GM19023 (cell line): ENCODE data around the gene KBTBD13.
"Not testable (repeated sequence)": the region's sequence is repeated elsewhere in the genome, so short reads cannot be mapped to it uniquely, and the experiment has no call there.

Experiments used
- ATAC-seq: cut with Tn5 transposase; IDR thresholded peaks from one replicate; pipeline ENCODE4 v1.9.1; 2021; ENCODE audit warnings: mild to moderate bottlenecking, moderate library complexity; ENCODE audit not compliant: unreplicated experiment

Gene KBTBD13

DNA sequence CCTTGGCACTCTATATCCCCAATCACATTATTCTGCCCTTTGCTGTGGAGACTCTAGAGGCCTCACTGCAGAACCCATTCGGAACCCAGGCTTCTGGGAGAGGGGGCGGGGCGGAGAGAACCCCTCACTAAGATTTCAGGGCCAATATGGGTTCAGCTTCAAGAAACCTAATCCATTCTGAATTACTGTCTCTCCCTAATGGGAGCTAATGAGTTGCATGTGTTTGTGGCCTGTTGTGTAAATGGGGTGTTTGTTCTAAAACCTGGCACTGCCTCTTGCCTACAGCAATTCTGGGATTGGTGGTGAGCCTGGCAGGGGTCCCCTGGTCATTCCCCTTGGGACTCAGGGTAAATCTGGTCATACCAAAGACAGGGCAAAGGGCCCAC, 8.2 kb upstream of the KBTBD13 start:
- ATAC-seq: no peak

DNA sequence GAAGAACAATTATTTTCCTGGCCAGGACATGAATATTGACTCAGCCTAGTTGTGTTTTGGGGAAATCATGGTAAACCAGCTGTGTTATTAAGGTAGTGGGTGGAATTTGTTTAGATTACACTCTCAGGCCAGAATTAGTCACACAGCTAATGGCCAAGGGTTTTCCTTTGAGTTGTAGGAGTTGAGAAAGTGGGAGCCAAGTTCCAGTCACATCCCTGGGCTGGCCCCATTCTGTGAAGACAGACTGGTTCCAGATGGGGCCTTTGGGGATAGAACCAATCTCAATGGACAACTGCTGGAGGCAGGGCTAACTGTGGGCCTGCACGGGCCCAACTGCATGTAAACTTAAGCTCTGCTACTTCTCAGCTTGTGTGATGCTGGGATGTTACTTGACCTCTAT, 7.4 kb upstream of the KBTBD13 start:
- no peak for ATAC-seq

DNA sequence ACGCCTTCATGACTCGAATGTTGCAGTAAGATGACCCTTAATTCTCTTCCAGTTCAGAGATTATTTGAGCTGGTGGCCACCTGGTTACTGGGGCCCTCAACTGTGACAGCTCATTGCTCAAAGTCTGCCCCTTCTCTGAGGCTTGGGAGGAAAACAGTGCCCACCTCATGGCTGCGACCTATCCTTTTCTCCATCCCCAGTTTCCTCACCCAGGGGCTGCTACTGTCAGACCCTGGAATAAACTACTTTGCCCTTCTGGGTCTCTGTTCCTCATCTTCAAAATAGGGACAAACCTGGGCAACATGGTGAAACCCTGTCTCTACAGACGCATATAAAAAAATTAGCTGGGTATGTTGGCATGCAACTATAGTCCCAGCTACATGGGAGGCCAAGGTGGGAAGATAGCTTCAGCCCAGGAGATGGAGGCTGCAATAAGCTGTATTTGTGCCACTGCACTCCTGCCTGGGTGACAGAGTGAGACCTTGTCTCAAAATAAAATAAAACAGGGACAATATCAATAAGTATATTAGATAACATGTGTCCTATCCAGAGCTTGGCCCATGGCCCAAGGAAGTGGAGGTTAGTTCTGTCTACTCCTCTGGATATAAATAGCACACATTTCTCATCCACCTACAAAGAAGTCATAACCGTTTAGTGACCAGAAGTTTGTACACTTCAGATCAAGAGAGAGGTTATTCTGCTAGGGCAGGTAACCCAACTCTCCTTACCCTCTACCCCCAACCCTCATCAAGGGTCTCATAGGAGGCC, 6.6 kb upstream of the KBTBD13 start:
- no peak for ATAC-seq

DNA sequence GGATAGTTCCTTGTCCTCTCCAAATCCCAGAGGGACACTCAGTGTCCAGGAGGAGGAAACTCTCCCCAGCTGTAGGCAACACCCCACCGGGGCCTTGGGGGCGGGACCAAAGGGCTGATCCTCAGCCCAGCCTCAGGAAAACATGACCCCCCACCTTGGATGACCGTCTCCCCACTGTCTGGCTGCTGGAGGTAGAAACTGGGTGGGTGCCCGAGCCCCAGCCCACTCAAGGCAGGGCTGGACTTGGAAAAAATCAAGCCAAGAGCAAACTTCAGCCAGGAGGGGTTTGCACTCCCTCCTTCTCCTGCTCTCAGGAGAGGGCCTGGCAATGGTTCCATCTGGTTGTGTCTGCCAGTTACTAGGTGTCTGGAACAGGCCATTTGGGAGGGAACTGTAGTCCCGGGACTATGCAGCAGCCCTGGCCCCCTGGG, 5.2 kb upstream of the KBTBD13 start:
- no peak for ATAC-seq

DNA sequence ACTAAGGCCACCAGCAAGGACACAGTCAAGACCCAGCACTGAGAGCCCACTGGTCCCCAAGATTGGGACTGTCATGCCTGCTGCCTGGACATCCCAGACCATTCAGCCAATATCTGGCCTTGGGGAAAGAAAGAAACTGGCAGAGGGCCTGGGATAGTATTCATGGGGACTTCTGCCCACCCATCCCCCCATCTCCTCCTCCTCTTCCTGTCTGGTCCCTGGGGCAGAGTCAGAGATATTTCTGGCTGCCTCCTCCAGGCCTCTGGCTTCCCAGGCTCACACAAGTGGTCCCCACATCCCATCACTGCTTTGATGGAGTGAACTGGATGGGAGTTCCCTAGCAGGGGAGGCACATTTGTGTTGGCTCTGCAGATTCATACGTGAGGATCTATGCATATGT, 4.5 kb upstream of the KBTBD13 start:
- no peak for ATAC-seq

DNA sequence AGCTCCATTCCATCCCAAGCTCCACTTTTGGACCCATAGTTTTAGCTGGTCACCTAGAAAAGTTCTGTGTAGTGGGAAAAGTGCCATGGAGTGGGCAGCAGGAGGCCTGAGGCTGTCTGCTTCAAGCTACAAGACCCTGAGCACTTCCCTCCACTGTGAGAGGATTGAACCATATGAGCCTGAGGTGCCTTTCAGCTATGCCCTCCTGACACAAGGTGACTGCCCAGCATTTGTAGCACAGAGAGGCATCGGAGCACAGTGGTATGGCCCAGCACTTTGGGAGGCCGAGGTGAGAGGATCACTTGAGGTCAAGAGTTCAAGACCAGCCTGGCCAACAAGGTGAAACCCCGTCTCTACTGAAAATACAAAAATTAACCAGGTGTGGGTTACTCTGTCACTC, 3.9 kb upstream of the KBTBD13 start:
- no peak for ATAC-seq

DNA sequence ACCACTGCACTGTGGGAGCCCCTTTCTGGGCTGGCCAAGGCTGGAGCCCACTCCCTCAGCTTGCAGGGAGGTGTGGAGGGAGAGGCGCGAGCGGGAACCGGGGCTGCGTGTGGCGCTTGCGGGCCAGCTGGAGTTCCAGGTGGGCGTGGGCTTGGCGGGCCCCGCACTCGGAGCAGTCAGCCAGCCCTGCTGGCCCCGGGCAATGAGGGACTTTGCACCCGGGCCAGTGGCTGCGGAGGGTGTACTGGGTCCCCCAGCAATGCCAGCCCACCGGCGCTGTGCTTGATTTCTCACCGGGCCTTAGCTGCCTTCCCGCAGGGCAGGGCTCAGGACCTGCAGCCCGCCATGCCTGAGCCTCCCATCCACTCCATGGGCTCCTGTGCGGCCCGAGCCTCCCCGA, 1.6 kb upstream of the KBTBD13 start:
- ATAC-seq: not testable (repeated sequence)

DNA sequence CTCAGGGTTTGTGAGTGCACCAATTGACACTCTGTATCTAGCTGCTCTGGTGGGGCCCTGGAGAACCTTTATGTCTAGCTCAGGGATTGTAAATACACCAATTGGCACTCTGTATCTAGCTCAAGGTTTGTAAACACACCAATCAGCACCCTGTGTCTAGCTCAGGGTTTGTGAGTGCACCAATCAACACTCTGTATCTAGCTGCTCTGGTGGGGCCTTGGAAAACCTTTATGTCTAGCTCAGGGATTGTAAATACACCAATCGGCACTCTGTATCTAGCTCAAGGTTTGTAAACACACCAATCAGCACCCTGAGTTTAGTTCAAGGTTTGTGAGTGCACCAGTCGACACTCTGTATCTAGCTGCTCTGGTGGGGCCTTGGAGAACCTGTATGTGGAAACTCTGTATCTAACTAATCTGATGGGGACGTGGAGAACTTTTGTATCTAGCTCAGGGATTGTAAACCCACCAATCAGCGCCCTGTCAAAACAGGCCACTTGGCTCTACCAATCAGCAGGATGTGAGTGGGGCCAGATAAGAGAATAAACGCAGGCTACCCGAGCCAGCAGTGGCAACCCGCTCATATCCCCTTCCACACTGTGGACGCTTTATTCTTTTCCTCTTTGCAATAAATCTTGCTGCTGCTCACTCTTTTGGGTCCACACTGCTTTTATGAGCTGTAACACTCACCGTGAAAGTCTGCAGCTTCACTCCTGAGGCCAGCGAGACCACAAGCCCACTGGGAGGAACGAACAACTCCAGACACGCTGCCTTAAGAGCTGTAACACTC, 745 bp upstream of the KBTBD13 start:
- ATAC-seq: not testable (repeated sequence)

DNA sequence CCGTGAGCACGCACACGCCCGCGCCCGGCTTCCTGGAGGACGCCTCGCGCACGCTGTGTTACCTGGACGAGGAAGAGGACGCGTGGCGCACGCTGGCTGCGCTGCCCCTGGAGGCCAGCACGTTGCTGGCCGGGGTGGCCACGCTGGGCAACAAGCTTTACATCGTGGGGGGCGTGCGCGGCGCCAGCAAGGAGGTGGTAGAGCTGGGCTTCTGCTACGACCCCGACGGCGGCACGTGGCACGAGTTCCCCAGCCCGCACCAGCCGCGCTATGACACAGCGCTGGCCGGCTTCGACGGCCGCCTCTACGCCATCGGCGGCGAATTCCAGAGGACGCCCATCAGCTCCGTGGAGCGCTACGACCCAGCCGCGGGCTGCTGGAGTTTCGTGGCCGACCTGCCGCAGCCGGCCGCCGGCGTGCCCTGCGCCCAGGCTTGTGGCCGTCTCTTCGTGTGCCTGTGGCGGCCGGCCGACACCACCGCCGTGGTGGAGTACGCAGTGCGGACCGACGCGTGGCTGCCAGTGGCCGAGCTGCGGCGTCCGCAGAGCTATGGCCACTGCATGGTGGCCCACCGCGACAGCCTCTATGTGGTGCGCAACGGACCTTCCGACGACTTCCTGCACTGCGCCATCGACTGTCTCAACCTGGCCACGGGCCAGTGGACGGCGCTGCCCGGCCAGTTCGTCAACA, 890 bp downstream of the KBTBD13 start:
- no peak for ATAC-seq

DNA sequence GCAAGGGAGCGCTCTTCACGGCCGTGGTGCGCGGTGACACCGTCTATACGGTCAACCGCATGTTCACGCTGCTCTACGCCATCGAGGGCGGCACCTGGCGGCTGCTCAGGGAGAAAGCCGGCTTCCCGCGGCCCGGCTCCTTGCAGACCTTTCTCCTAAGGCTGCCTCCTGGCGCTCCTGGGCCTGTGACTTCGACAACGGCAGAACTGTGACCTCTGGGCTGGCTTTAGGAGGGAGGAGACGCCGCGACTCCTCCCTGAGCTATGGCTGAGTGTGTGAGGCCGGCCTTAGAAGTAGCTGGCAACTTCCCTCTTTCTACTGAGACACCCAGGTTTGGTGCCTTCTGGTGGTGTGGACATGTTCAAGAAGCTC, 1.4 kb downstream of the KBTBD13 start:
- no peak for ATAC-seq

DNA sequence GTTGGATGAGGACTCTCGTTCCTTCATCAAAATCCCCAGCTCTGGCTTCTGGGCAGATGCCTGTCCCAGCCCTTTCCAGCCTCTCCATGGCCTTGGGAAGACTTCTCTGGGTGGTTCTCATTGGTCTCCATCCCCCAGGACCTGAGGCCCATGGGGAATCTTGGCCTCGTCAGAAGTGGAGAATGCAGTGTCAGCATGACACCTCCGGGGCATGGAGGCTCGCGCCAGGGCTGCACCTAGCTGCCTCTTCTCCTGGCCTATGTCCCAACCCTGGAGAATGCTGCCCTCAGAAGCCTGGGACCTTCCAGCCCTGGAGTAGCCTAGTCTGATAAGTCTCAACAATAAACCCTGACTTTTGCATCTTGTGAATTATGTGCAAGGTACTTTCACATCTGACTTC, 3.0 kb downstream of the KBTBD13 start:
- ATAC-seq: no peak

DNA sequence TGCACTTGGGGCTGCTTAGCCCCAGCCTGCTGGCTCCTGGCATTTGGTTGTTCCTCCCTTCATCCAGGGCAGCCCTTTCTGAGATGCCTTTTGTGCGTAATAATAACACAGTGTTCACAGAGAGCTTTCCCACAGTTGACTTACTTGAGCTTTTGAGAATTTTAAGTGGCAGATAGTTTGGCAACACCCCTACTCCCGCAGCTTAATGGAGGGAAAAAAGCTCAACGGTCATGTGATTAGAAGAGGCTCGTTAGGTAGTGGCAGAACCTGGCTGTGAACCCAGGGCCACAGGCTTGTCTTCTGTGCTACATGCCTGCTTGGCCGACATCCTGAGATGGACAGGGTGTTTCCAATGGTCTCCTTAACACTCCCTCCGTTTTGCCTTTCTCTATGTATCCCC, 4.7 kb downstream of the KBTBD13 start:
- ATAC-seq: no peak

DNA sequence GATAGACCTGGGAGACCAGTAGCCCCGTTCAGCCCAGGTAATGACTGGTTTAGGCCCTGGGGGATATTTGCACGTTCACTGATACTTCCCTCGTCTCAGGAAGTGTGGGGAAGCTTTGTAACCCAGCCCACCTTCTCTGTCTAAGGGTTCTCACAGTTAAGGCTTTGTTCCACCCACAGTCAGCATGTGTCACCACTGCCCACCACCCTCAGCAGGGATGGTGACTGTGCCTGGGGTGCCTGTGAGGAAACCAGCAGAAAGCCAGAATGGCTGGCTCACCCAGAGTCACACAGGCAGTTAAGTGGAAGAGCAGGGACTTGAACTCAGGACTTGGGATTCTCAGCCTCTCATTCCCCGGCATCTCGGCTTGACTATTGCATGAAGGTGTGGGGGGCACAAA, 5.2 kb downstream of the KBTBD13 start:
- ATAC-seq: no peak

DNA sequence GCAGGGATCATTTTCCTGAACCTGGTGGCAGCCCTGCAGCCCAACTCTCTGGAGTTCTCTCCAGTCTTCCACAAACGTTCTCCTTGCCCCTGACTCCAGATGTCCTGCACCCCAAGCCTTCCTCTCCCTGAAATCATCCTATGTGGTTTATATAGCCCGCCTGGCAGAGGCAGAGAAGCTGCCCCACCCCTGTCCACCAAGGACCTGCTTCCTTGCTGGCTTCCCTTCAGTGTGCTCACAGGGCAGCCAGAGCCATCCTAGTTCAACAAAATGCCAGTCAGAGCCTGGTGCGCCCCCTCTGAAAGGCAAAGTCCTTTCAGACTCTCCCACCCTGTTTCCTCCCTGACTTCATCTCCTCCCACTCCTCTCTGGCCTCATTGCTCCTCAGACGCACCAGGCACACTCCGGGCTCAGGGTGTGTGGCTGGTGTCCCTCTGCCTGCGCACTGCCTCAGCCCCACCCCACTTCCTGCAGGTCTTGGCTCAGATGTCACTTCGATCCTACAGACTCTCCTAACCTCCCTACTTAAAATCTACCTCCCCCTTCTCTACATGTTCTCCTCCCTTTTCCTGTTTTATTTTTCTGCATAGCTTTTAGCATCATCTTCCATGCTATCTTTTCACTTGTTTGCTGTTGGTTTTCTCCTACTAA, 5.9 kb downstream of the KBTBD13 start:
- no peak for ATAC-seq

DNA sequence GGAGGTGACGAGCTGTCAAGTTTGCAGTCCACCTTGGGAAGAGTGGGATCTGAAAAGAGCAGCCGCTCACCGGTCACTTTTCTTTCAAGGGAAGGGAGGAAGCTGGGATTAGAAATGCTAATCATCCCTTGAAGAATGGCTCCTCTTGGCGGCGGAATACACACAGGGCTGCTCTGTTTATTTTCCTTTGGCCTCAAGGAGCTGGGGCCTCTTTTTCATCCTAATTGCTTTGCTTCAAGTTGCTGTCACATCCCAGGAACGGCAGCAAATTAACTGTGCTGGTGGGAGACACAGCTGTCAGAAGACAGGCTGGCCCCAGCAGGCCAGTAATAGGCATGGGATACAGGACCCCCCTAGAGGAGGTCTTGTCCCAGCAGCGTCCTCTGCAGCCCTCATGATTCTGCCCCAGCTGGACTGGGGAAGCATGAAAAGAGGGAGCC, 6.7 kb downstream of the KBTBD13 start:
- no peak for ATAC-seq

DNA sequence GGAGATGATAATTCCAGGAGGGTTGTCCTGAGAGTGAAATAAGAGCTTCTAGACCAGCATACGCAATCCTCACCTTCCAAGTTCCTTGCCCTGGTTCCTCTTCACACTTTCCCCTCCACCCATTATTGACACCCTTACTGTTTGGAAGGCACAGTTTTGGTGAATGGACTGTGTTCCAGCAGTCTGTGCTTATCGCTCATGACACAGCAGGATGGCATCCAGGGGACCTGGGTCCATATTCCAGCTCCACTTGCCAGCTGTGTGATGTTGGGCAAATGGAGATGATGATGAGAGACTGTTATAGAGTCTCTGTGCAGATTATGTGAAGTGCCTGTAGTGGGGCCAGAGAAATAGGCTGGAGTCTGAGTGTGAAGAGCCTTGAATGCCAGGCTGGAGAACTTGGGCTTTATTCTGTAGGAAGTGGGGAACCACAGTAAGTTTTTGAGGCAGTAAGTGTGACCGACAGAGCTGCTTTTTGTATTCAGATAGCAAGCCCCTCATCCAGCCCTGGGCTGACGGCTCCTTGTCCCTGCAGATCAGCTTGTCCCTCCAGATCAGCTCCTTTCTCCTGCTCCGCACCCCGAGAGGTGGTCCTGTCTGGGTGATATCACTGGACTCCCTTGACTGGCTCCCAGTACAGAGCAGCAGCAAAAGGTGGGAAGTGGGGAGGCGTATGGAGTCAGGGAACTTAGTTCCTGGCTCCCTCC, 8.1 kb downstream of the KBTBD13 start:
- ATAC-seq: no peak

DNA sequence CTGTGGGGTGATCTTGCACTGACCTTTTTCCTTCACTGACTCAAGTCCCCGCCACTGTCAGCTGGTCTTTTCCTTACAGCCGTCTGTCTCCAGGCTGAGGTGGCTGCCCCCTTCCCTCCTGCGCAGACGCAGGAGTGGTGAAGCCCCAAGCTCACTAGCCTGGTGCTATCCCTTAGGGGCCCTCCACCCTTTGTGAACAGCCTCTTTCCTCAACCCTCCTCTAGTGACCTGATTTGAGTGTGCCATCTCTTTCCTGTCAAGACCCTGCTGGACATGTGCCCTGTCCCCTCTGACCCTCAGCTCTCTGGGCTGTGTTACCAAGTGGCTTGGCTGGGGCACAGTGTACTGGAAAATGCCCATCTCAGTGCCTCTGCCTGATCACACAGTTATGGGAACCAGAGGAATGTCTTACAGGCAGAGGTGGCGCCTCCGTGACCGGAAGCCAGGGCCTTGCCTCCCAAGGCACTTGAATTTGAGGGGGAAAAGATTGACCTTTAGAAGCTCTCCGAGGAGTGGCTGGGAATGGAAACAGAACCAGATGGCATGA, 8.7 kb downstream of the KBTBD13 start:
- no peak for ATAC-seq

DNA sequence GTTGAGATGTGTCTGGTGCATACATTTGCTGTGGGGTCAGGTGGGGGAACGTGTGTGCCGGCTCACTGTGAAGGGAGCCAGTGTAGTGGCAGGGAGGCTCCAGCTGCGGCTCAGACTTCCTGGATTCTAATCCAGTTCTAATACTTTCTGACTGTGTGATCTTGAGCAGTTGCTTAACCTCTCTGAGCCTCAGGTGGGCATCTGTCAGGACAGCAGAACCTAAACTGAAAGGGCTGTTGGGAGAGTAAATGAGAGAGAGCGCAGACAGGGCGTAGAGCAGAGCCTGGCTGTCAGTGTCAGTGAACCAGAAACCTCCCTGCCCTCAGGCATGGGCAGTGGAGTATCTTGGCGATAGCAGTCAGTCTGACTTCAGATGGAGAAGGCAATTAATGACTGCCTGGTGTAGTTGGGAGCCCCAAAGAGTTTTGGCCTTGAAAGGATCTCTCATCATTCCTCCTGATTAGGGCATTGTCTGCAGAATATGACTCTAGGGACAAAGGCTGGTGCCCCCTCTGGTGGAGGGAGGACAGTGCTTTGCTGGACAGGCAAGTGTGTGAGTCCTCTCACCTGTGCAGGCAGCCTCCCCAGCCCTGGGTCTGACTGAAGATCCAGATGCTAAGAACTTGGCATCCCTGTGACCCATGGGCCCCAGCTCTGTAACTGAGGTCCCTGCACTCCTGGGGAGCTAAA, 9.6 kb downstream of the KBTBD13 start:
- no peak for ATAC-seq

DNA sequence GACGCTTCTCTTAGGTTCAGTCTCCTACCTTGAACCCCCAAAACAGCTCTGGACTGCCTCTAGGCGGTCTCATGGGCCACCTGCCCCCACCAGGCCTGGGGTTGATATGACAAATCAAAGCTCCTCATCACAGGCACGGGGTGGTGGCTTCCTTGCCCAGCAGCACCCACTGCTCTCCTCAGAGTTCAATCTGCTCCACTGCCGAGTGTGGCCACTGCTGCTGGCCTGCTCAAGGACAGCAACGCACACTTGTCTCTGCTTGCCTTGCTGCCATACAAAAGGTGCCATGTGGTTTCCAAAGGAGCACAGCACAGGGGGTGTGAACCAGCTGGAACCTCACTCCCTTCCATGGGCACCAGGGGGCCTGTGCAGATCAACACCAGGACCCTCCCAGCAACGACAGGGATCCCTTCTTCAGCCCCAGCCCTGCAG, 10.2 kb downstream of the KBTBD13 start:
- no peak for ATAC-seq

DNA sequence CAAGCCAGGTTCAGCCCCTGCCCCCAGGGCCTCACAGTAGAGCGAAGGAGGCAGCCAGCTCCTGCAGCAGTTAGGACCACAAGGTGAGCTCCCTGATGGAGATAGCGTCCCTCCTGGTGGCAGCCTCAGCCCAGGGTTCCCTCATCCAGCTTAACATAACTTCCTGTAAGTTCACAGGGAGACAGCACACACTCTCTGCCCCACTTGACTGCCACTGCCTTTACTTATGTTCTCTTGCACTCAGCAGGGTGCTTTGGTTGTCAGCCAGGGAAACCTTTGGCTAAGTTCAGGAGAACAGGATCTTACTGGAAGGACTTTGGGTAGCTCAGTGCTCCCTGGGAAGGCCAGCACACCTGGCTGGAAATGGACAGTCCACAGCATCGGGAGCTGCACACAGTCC, 10.9 kb downstream of the KBTBD13 start:
- ATAC-seq: no peak
